OCI-LY7 (cell line): ENCODE measurements around the gene LRRC71. TPM values are rescaled to one million over a fixed set of nuclear protein-coding genes. Genes with fewer than 3 reads are reported as not detected.

Experiments
- BruUV-seq: library from RNA; stranded (reverse); fragments of 400-500 nt; replicated peaks from 2 replicates; lab custom pipeline; 2021; lab: Mats Ljungman, UMichigan
- CTCF ChIA-PET: fragments of 300-600 bp; sonication (Branson Sonifier 250); formaldehyde crosslinking; loops from one replicate; lab custom pipeline; 2022; ENCODE audit warnings: antibody characterized with exemption; ENCODE audit not compliant: unreplicated experiment; lab: Charles Lee
- POLR2A ChIA-PET: fragments of 300-600 bp; sonication (Branson Sonifier 250); formaldehyde crosslinking; loops from one replicate; lab custom pipeline; 2022; ENCODE audit warnings: antibody characterized with exemption; lab: Charles Lee
- DNase-seq: peaks from one replicate; pipeline ENCODE4 v3.0.0-alpha.2; 2015; ENCODE audit warnings: low spot score
- H2AFZ ChIP-seq: fragments of 200-600 bp; sonication (generic), shearing (Covaris generic); 2 replicates; pipeline ENCODE4 v1.6.1; 2014; ENCODE audit warnings: mild to moderate bottlenecking, antibody characterized with exemption, low read length, moderate library complexity
- H3K27ac ChIP-seq: fragments of 200-600 bp; sonication (generic); 2 replicates; pipeline ENCODE4 v1.5.1; 2014; ENCODE audit warnings: mixed run types, low read depth, mild to moderate bottlenecking, moderate library complexity, low read length, inconsistent platforms; ENCODE audit not compliant: poor library complexity, severe bottlenecking
- H3K36me3 ChIP-seq: fragments of 200-600 bp; sonication (generic); 2 replicates; pipeline ENCODE4 v1.6.1; 2014; ENCODE audit warnings: mild to moderate bottlenecking, antibody characterized with exemption, low read length, moderate library complexity, mixed read lengths; ENCODE audit not compliant: insufficient read depth
- H3K4me1 ChIP-seq: fragments of 200-600 bp; sonication (generic); 2 replicates; pipeline ENCODE4 v1.5.1; 2014; ENCODE audit warnings: mild to moderate bottlenecking, low read length; ENCODE audit not compliant: insufficient read depth, poor library complexity, severe bottlenecking
- H3K4me2 ChIP-seq: fragments of 200-600 bp; sonication (generic); 2 replicates; pipeline ENCODE4 v1.6.1; 2014; ENCODE audit warnings: mild to moderate bottlenecking, low read length
- H3K4me3 ChIP-seq: fragments of 200-600 bp; sonication (generic); 2 replicates; pipeline ENCODE4 v1.5.1; 2014; ENCODE audit warnings: mild to moderate bottlenecking, low read depth, low read length; ENCODE audit not compliant: poor library complexity, severe bottlenecking
- H3K79me2 ChIP-seq: fragments of 200-600 bp; sonication (generic); 2 replicates; pipeline ENCODE4 v1.6.1; 2016; ENCODE audit warnings: low read depth, mild to moderate bottlenecking, low read length, moderate library complexity, mixed read lengths; ENCODE audit not compliant: insufficient read depth
- H3K9me2 ChIP-seq: fragments of 200-600 bp; sonication (generic); 2 replicates; pipeline ENCODE4 v1.6.1; 2016; ENCODE audit warnings: mild to moderate bottlenecking, low read length, mixed read lengths; ENCODE audit not compliant: insufficient read depth
- H3K9me3 ChIP-seq: fragments of 200-600 bp; sonication (generic); 2 replicates; pipeline ENCODE4 v1.6.1; 2014; ENCODE audit warnings: mild to moderate bottlenecking, mixed run types, low read length, mixed read lengths
- H4K20me1 ChIP-seq: fragments of 200-600 bp; sonication (generic); 2 replicates; pipeline ENCODE4 v1.6.1; 2014; ENCODE audit warnings: mild to moderate bottlenecking, antibody characterized with exemption, low read length, moderate library complexity, mixed read lengths; ENCODE audit not compliant: insufficient read depth
- EZH2phosphoT487 ChIP-seq: fragments of 200-600 bp; sonication (generic); IDR thresholded peaks from 2 replicates; pipeline ENCODE4 v1.6.1; 2018; ENCODE audit warnings: low read depth, borderline replicate concordance, mild to moderate bottlenecking, mixed run types, antibody characterized with exemption, low read length, moderate library complexity, mixed read lengths
- intact Hi-C: fragments of 100-400 bp; cut with micrococcal nuclease; formaldehyde crosslinking; loops from one replicate; pipeline ENCODE4 v1.10.0; 2022; ENCODE audit not compliant: unreplicated experiment
- total RNA-seq, 2 experiments: library from RNA; depleted of rRNA in 1 of 2; stranded (reverse); fragments of >200 nt in 1 of 2; shearing (Covaris generic) in 1 of 2; gene quantifications; 2 replicates each; pipeline ENCODE4 v1.2.3, GENCODE V29; 2014 to 2022
- TF ChIP-seq, protein P1 (sequence below): fragments of 200-600 bp; sonication (generic); conservative IDR thresholded peaks from 2 replicates; pipeline ENCODE4 v1.5.1; 2014; ENCODE audit warnings: mild to moderate bottlenecking, antibody characterized with exemption, low read length, moderate library complexity, mixed read lengths

The LRRC71 gene
- total RNA-seq, 2 experiments from 2014 or later = not detected

DNA sequence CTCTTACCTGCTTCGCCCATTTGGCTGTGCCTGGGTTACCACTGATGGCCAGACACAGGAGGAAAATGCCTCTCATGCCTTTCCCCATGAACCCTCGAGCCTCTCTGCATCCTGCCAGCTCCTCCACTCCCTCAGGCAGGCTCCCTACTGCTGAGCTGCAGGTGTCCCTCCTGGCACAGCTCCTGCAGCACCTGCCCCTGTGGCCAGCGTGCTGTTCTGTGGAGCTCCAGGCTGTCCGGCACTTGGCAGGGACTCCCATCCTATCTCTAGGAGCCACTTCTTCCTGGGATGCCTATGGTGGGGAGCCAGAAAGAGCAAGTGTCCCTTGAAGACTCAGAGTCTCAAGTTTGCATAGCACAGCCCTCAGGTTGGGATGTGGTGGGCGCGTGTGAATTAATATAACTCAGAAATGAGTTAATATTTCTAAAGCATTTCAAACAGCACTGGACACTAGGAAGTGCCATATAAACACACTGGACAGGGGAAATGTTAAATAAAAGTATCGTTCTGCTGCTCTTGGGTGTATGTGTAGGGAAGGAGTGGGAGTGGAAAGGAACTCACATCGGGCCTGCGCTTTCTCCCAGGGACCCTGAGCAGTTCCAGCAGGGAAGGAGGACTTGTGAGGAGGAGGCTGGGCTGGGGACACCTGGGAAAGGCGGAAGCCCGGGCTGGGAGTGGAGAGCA is 2.7 kb downstream of the LRRC71 start:
- intact Hi-C loops = no loop called here
- no TSS peak for BruUV-seq
- POLR2A ChIA-PET = no interaction called here
- Histone ChIP-seq H3K79me2 (no peaks in the 10 kb centered on the region), H3K4me1 (no peaks in the 10 kb centered on the region), H3K4me2 (no peak overlapping the region), H3K9me3 (no peaks in the 10 kb centered on the region), H3K4me3 (no peak overlapping the region), H4K20me1 (no peaks in the 10 kb centered on the region), H2AFZ (no peak overlapping the region), H3K27ac (no peak overlapping the region), H3K9me2 (no peaks in the 10 kb centered on the region), H3K36me3 (no peaks in the 10 kb centered on the region)
- TF ChIP-seq EZH2phosphoT487 = no peak
- TF ChIP-seq, protein P1, sequence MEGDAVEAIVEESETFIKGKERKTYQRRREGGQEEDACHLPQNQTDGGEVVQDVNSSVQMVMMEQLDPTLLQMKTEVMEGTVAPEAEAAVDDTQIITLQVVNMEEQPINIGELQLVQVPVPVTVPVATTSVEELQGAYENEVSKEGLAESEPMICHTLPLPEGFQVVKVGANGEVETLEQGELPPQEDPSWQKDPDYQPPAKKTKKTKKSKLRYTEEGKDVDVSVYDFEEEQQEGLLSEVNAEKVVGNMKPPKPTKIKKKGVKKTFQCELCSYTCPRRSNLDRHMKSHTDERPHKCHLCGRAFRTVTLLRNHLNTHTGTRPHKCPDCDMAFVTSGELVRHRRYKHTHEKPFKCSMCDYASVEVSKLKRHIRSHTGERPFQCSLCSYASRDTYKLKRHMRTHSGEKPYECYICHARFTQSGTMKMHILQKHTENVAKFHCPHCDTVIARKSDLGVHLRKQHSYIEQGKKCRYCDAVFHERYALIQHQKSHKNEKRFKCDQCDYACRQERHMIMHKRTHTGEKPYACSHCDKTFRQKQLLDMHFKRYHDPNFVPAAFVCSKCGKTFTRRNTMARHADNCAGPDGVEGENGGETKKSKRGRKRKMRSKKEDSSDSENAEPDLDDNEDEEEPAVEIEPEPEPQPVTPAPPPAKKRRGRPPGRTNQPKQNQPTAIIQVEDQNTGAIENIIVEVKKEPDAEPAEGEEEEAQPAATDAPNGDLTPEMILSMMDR = no peak
- CTCF ChIA-PET = no interaction called here
- no peak for DNase-seq

- H4K20me1 ChIP-seq = no peaks in the 10 kb centered on the region
- no peak for DNase-seq
- intact Hi-C loops = no loop called here
- H3K4me1 ChIP-seq = no peaks in the 10 kb centered on the region
- H3K79me2 ChIP-seq = no peaks in the 10 kb centered on the region
- H3K9me2 ChIP-seq = no peaks in the 10 kb centered on the region
- H3K27ac ChIP-seq = no peak overlapping the region
- TF ChIP-seq EZH2phosphoT487 = no peak
- TF ChIP-seq, protein P1 = no peak
- no peak overlapping the region for H3K4me2 ChIP-seq
- H3K4me3 ChIP-seq = no peak overlapping the region
- ChIA-PET POLR2A (interaction anchor here (0.7 kb wide), 1 partner anchor 33 kb away, joined by 3 read pairs; no protein-coding TSS in a partner anchor), CTCF (interaction anchor here (0.6 kb wide), 1 partner anchor 107 kb away, joined by 3 read pairs; the partner anchor contains the start of gene SH2D2A)
- H3K36me3 ChIP-seq = no peaks in the 10 kb centered on the region
- no peak overlapping the region for H2AFZ ChIP-seq
- BruUV-seq = no TSS peak
- H3K9me3 ChIP-seq = no peaks in the 10 kb centered on the region
Observed at GRCh38 chr1:156923670-156924477, 3.4 kb downstream of the LRRC71 start.
